Nephron (organoid): ENCODE results near the gene ACP5.
"Not testable (repeated sequence)": the region's sequence is repeated elsewhere in the genome, so short reads cannot be mapped to it uniquely, and the experiment has no call there.

Source experiments
- H3K27ac Mint-ChIP-seq, 3 experiments: 2 replicates each; pipeline ENCODE4 v1.8.0; 2020; ENCODE audit warnings: mixed read lengths in 3 of 3, mild to moderate bottlenecking in 2 of 3, moderate library complexity in 1 of 3
- H3K27me3 Mint-ChIP-seq: 2 replicates; pipeline ENCODE4 v1.8.0; 2021; ENCODE audit warnings: low read depth, mild to moderate bottlenecking, moderate library complexity, mixed read lengths
- H3K36me3 Mint-ChIP-seq: 2 replicates; pipeline ENCODE4 v1.8.0; 2020; ENCODE audit warnings: low read depth, mixed read lengths
- H3K4me1 Mint-ChIP-seq: 2 replicates; pipeline ENCODE4 v1.8.0; 2020; ENCODE audit warnings: mixed read lengths
- H3K4me3 Mint-ChIP-seq, 3 experiments: 2 replicates each; pipeline ENCODE4 v1.8.0; 2020; ENCODE audit warnings: mild to moderate bottlenecking in 3 of 3, mixed read lengths in 3 of 3, moderate library complexity in 2 of 3
- H3K9me3 Mint-ChIP-seq: 2 replicates; pipeline ENCODE4 v1.8.0; 2020; ENCODE audit warnings: mixed read lengths
- TF ChIP-seq, protein P1 (sequence below), 3 experiments: fragments of 200-600 bp; sonication (generic); IDR thresholded peaks; one replicate each; pipeline ENCODE4 v1.5.0; 2021; ENCODE audit warnings: antibody characterized with exemption in 3 of 3; ENCODE audit not compliant: unreplicated experiment in 3 of 3

Gene ACP5

DNA sequence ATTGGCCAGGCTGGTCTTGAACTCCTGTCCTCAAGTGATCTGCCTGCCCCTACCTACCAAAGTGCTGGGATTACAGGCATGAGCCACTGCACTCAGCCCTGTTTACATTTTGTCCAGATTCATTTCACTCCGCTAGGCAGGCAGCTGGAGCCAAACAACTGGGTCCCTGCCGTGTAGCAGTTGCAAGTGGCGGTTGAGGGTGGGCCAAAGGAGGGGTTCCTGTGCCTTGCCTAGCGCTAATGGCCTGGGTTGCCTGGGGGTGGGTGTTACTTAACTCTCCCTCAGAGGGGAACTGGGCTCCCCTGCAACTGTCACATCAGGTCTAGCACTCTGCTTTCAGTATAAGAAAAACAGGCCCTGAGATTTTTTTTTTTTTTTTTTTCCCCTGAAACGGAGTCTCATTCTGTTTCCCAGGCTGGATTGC lies 7.4 kb downstream of the ACP5 start:
- Mint-ChIP-seq H3K27ac (no peak overlapping the region), H3K4me3 (no peak overlapping the region), H3K36me3 (no peaks in the 10 kb centered on the region), H3K27me3 (no peaks in the 10 kb centered on the region), H3K9me3 (no peaks in the 10 kb centered on the region), H3K4me1 (no peaks in the 10 kb centered on the region)
- TF ChIP-seq, protein P1, sequence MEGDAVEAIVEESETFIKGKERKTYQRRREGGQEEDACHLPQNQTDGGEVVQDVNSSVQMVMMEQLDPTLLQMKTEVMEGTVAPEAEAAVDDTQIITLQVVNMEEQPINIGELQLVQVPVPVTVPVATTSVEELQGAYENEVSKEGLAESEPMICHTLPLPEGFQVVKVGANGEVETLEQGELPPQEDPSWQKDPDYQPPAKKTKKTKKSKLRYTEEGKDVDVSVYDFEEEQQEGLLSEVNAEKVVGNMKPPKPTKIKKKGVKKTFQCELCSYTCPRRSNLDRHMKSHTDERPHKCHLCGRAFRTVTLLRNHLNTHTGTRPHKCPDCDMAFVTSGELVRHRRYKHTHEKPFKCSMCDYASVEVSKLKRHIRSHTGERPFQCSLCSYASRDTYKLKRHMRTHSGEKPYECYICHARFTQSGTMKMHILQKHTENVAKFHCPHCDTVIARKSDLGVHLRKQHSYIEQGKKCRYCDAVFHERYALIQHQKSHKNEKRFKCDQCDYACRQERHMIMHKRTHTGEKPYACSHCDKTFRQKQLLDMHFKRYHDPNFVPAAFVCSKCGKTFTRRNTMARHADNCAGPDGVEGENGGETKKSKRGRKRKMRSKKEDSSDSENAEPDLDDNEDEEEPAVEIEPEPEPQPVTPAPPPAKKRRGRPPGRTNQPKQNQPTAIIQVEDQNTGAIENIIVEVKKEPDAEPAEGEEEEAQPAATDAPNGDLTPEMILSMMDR (IDR thresholded peaks at IDR 0.05; ENCODE audit: unreplicated experiment in 3 of 3), result no peak

DNA sequence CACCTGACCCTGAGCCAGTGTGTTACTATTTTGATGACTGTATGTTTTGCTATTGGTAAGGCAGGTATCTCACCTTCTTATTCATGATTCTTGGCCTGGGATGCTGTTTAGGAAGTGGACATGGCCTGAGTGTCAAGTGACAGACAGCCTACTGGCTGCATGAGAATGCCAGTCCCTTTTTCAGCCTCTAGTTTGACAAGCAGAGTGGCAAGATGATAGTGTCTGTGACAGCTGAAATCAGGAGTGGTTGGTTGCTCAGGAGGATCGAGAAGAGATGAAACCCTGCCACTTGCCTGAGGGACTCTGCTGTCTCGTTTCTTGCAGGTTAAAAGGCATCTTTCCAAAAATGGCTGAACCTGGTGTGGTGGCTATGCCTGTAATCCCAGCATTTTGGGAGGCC lies 11.3 kb downstream of the ACP5 start:
- H3K4me3 Mint-ChIP-seq, result no peak overlapping the region
- H3K4me1 Mint-ChIP-seq, result no peaks in the 10 kb centered on the region
- H3K27ac Mint-ChIP-seq, result no peak overlapping the region
- H3K27me3 Mint-ChIP-seq, result no peaks in the 10 kb centered on the region
- no peaks in the 10 kb centered on the region for H3K36me3 Mint-ChIP-seq
- TF ChIP-seq, protein P1 (IDR thresholded peaks at IDR 0.05; ENCODE audit: unreplicated experiment in 3 of 3), result no peak
- H3K9me3 Mint-ChIP-seq, result no peaks in the 10 kb centered on the region

DNA sequence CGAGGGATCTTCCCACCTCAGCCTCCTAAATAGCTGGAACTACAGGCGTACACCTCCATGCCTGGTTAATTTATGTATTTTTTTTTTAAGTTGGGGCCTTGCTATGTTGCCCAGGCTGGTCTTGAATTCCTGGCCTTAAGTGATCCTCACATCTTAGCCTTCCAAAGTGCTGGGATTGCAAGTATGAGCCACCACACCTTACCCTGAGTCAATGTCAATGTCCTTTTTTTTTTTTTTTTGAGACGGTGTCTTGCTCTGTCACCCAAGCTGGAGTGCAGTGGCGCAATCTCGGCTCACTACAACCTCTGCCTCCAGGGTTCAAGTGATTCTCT lies 11.8 kb downstream of the ACP5 start:
- H3K4me3 Mint-ChIP-seq, H3K27ac Mint-ChIP-seq, H3K36me3 Mint-ChIP-seq, H3K4me1 Mint-ChIP-seq, H3K9me3 Mint-ChIP-seq, H3K27me3 Mint-ChIP-seq: not testable (repeated sequence)

DNA sequence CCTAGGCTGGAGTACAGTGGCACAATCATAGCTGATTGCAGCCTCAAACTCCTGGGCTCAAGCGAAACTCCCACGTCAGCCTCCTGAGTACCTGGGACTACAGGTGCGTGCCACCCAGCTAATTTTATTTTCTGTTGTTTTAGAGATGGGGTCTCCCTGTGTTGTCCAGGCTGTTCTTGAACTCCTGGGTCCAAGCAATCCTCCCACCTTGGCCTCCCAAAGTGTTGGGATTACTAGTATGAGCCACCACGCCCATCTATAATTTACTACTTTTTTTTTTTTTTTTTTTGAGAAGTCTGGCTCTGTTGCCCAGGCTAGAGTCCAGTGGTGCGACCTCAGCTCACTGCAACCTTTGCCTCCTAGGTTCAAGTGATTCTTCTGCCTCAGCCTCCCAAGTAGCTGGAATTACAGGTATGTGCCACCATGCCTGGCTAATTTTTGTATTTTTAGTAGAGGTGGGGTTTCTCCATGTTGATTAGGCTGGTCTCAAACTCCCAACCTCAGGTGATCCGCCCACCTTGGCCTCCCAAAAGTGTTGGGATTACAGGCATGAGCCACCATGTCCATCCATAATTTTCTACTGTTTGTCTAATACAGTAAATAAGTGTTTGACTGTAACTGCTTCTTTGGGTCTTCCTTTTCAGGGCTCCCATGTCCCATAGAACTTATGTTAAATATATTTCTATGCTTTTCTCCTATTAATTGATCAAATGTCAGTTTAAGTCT lies 13.2 kb downstream of the ACP5 start:
- not testable (repeated sequence) for H3K36me3 Mint-ChIP-seq, H3K27me3 Mint-ChIP-seq, H3K4me1 Mint-ChIP-seq, H3K9me3 Mint-ChIP-seq, H3K4me3 Mint-ChIP-seq
- H3K27ac Mint-ChIP-seq, result peak overlapping the region in 2 of 3 experiments; percentile 37 to 66

DNA sequence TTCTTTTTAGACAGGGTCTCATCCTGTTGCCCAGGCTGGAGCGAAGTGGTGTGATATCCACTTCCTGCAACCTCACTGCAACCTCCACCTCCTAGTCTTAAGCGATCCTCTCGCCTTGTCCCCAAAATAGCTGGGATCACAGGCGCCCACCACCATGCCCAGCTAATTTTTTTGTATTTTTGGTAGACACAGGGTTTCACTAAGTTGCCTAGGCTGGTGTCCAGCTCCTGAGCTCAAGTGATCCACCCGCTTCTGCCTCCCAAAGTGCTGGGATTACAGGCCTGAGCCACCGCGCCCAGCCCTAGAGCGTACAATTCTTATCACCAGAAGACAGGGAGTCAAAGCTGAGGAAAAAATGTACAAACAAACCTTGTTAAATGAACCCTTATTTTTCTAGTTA lies 13.9 kb downstream of the ACP5 start:
- Mint-ChIP-seq H3K9me3 (no peaks in the 10 kb centered on the region), H3K36me3 (no peaks in the 10 kb centered on the region), H3K4me3 (no peak overlapping the region), H3K27me3 (no peaks in the 10 kb centered on the region), H3K4me1 (peaks cover 13% of the 10 kb centered on the region), H3K27ac (no peak overlapping the region)
- TF ChIP-seq, protein P1 (IDR thresholded peaks at IDR 0.05; ENCODE audit: unreplicated experiment in 3 of 3), result no peak

DNA sequence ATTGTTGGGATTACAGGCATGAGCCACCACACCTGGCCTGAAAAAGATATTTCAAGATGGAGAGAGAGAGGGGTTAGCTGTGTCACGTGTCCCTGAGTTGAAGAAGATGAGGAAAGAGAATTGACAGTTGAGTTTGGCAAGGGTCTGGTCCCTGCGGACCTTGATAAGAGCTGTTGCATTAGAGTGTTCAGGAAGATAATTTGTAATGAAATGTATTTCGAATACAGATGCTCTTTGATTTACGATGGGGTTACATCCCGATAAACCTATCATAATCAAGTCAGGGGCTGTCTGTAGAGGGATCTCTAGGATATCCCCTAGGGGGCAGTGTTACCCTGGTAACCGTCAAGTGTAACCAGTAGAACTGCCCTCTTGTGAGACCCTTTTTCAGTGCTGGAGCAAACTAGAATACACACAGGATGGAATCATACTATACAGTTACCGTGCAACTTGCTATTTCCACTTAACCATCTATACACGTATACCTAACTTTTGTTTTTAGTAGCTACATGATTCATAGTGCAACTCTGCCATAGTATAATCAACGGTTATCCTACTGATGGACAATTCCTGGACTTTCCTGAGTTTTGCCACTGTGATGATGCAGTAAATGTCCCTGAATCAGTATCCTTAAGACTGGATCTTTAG lies 16.9 kb downstream of the ACP5 start:
- H3K27me3 Mint-ChIP-seq, result no peaks in the 10 kb centered on the region
- peak overlapping the region; percentile 71 to 87 (median 86) for H3K4me3 Mint-ChIP-seq

More for the DNA sequence above, 16.9 kb downstream of the ACP5 start:
- no peaks in the 10 kb centered on the region for H3K9me3 Mint-ChIP-seq
- TF ChIP-seq, protein P1 (IDR thresholded peaks at IDR 0.05; ENCODE audit: unreplicated experiment in 3 of 3), result peak; percentile 70 to 73 (median 72)
- peaks cover 8% of the 10 kb centered on the region for H3K36me3 Mint-ChIP-seq
- peak overlapping the region; percentile 54 to 72 (median 64) for H3K27ac Mint-ChIP-seq
- H3K4me1 Mint-ChIP-seq, result peaks cover 23% of the 10 kb centered on the region
